Natural killer cell treated with Interleukin-12 subunit alpha and Interleukin-12 subunit beta and Interleukin-15 and Interleukin-18, amount 100 ng/mL, for 72 hours (primary cell): ENCODE results near the gene CSK. TPM values are rescaled to one million over a fixed set of nuclear protein-coding genes. Genes with fewer than 3 reads are reported as not detected.

ENCODE experiments used
- ATAC-seq, 2 donors: fragments of 150-1000 bp; cut with Tn5 transposase in 1 of 2; sonication (Bioruptor Pico), chemical (Tn5 transposase) in 1 of 2; 2 replicates each; pipeline ENCODE4 v1.10.0; 2021
- DNase-seq: peaks from one replicate; pipeline ENCODE4 v3.0.0; 2022; ENCODE audit warnings: low spot score
- H3K27ac Mint-ChIP-seq, 2 donors: 1 replicate in 1 of 2; 2 replicates in 1 of 2; pipeline ENCODE4 v1.8.0; 2022; ENCODE audit warnings: mixed read lengths in 2 of 2, mild to moderate bottlenecking in 1 of 2, moderate library complexity in 1 of 2
- H3K27me3 Mint-ChIP-seq, 2 donors: 1 replicate in 1 of 2; 2 replicates in 1 of 2; pipeline ENCODE4 v1.8.0; 2022; ENCODE audit warnings: mixed read lengths in 2 of 2
- H3K36me3 Mint-ChIP-seq: one replicate; pipeline ENCODE4 v1.8.0; 2022; ENCODE audit warnings: mixed read lengths
- H3K4me1 Mint-ChIP-seq, 2 donors: 1 replicate in 1 of 2; 2 replicates in 1 of 2; pipeline ENCODE4 v1.8.0; 2022; ENCODE audit warnings: low read depth in 2 of 2, mixed read lengths in 2 of 2, mild to moderate bottlenecking in 1 of 2
- H3K4me3 Mint-ChIP-seq: one replicate; pipeline ENCODE4 v1.8.0; 2022; ENCODE audit warnings: mixed read lengths
- H3K9me3 Mint-ChIP-seq: 2 replicates; pipeline ENCODE4 v1.8.0; 2022; ENCODE audit warnings: mixed read lengths
- total RNA-seq, 2 donors: library from RNA; stranded (reverse); gene quantifications; one replicate each; pipeline ENCODE4 v1.2.3, GENCODE V29; 2022

The CSK gene
- total RNA-seq, 2 donors from 2014 or later: 323 TPM

- peaks cover 62 to 66% of the 10 kb centered on the region in 2 donors for H3K4me1 Mint-ChIP-seq
- H3K27me3 Mint-ChIP-seq: no peaks in the 10 kb centered on the region
- ATAC-seq: no peak
- peak overlapping the region; percentile 81 for H3K4me3 Mint-ChIP-seq
- DNase-seq: no peak
- H3K9me3 Mint-ChIP-seq: no peaks in the 10 kb centered on the region
- peak overlapping the region; percentile 80 to 93 for H3K27ac Mint-ChIP-seq
- H3K36me3 Mint-ChIP-seq: peaks cover 12% of the 10 kb centered on the region
Observed at GRCh38 chr15:74794248-74794969, 12.5 kb downstream of the CSK start.

GRCh38 chr15:74794970-74795349 is 13.1 kb downstream of the CSK start:
- Mint-ChIP-seq H3K36me3 (peaks cover 8% of the 10 kb centered on the region), H3K4me1 (peaks cover 61 to 66% of the 10 kb centered on the region in 2 donors), H3K9me3 (no peaks in the 10 kb centered on the region), H3K4me3 (peak overlapping the region; percentile 81), H3K27ac (peak overlapping the region; percentile 80 to 93), H3K27me3 (no peaks in the 10 kb centered on the region)
- DNase-seq (no peak), ATAC-seq (no peak)

GRCh38 chr15:74795966-74796625 is 14.2 kb downstream of the CSK start:
- ATAC-seq: no peak
- Mint-ChIP-seq H3K36me3 (peaks cover 8% of the 10 kb centered on the region), H3K9me3 (no peaks in the 10 kb centered on the region), H3K4me3 (peak overlapping the region; percentile 54), H3K27ac (peak overlapping the region; percentile 80 to 93), H3K27me3 (no peaks in the 10 kb centered on the region), H3K4me1 (peaks cover 60% of the 10 kb centered on the region in 2 donors)
- no peak for DNase-seq

GRCh38 chr15:74798388-74799254 is 16.7 kb downstream of the CSK start:
- Mint-ChIP-seq H3K27me3 (no peaks in the 10 kb centered on the region), H3K4me1 (peaks cover 37 to 39% of the 10 kb centered on the region in 2 donors), H3K27ac (peak overlapping the region; percentile 77 to 92), H3K36me3 (no peaks in the 10 kb centered on the region), H3K9me3 (no peaks in the 10 kb centered on the region), H3K4me3 (peak overlapping the region; percentile 39)
- DNase-seq (no peak), ATAC-seq (no peak)

- DNase-seq (no peak), ATAC-seq (peak in 1 of 2 donors; percentile 25)
- Mint-ChIP-seq H3K4me3 (peak overlapping the region; percentile 30), H3K27me3 (no peaks in the 10 kb centered on the region), H3K36me3 (peaks cover 6% of the 10 kb centered on the region), H3K27ac (peak overlapping the region; percentile 77 to 92), H3K4me1 (peaks cover 42 to 45% of the 10 kb centered on the region in 2 donors), H3K9me3 (no peaks in the 10 kb centered on the region)
Observed at GRCh38 chr15:74799255-74799855, 17.5 kb downstream of the CSK start.

- DNase-seq: peak; percentile 94
- Mint-ChIP-seq H3K27me3 (no peaks in the 10 kb centered on the region), H3K4me3 (peak overlapping the region; percentile 30)
Observed at GRCh38 chr15:74799856-74800558, 18.1 kb downstream of the CSK start.

GRCh38 chr15:74800559-74801094 is 18.7 kb downstream of the CSK start:
- ATAC-seq (no peak), DNase-seq (no peak)
- no peak overlapping the region for H3K4me3 Mint-ChIP-seq
- no peaks in the 10 kb centered on the region for H3K9me3 Mint-ChIP-seq
- peak overlapping the region in 1 of 2 donors; percentile 92 for H3K27ac Mint-ChIP-seq
- H3K4me1 Mint-ChIP-seq: peaks cover 36 to 38% of the 10 kb centered on the region in 2 donors
- peaks cover 6% of the 10 kb centered on the region for H3K36me3 Mint-ChIP-seq
- H3K27me3 Mint-ChIP-seq: no peaks in the 10 kb centered on the region

More at GRCh38 chr15:74799856-74800558, 18.1 kb downstream of the CSK start:
- peaks cover 6% of the 10 kb centered on the region for H3K36me3 Mint-ChIP-seq
- peak overlapping the region; percentile 77 to 92 for H3K27ac Mint-ChIP-seq
- ATAC-seq: peak; percentile 92 to 94
- no peaks in the 10 kb centered on the region for H3K9me3 Mint-ChIP-seq
- peaks cover 40 to 44% of the 10 kb centered on the region in 2 donors for H3K4me1 Mint-ChIP-seq

GRCh38 chr15:74801311-74801997 is 19.6 kb downstream of the CSK start:
- Mint-ChIP-seq H3K27me3 (no peaks in the 10 kb centered on the region), H3K4me1 (peaks cover 31 to 34% of the 10 kb centered on the region in 2 donors), H3K4me3 (no peak overlapping the region), H3K9me3 (no peaks in the 10 kb centered on the region), H3K36me3 (peaks cover 6% of the 10 kb centered on the region), H3K27ac (no peak overlapping the region)
- DNase-seq: no peak
- ATAC-seq: no peak

- Mint-ChIP-seq H3K4me1 (peaks cover 38 to 42% of the 10 kb centered on the region in 2 donors), H3K27ac (no peak overlapping the region), H3K4me3 (no peak overlapping the region), H3K27me3 (no peaks in the 10 kb centered on the region), H3K36me3 (peaks cover 6% of the 10 kb centered on the region), H3K9me3 (no peaks in the 10 kb centered on the region)
- ATAC-seq (no peak), DNase-seq (no peak)
Observed at GRCh38 chr15:74802290-74802689, 20.4 kb downstream of the CSK start.

GRCh38 chr15:74802862-74803447 is 21.1 kb downstream of the CSK start:
- peaks cover 36 to 39% of the 10 kb centered on the region in 2 donors for H3K4me1 Mint-ChIP-seq

GRCh38 chr15:74804935-74805334 is 23.1 kb downstream of the CSK start:
- peak overlapping the region; percentile 53 to 70 for H3K27ac Mint-ChIP-seq
- H3K4me3 Mint-ChIP-seq: no peak overlapping the region
- H3K27me3 Mint-ChIP-seq: no peaks in the 10 kb centered on the region
- DNase-seq: no peak
- H3K4me1 Mint-ChIP-seq: peaks cover 32 to 39% of the 10 kb centered on the region in 2 donors
- no peaks in the 10 kb centered on the region for H3K9me3 Mint-ChIP-seq
- peaks cover 6% of the 10 kb centered on the region for H3K36me3 Mint-ChIP-seq
- ATAC-seq: no peak

More at GRCh38 chr15:74802862-74803447, 21.1 kb downstream of the CSK start:
- H3K27ac Mint-ChIP-seq: no peak overlapping the region
- DNase-seq (no peak), ATAC-seq (no peak)
- H3K36me3 Mint-ChIP-seq: peaks cover 6% of the 10 kb centered on the region
- no peak overlapping the region for H3K4me3 Mint-ChIP-seq
- H3K9me3 Mint-ChIP-seq: no peaks in the 10 kb centered on the region
- no peaks in the 10 kb centered on the region for H3K27me3 Mint-ChIP-seq

- H3K9me3 Mint-ChIP-seq: no peaks in the 10 kb centered on the region
- no peaks in the 10 kb centered on the region for H3K27me3 Mint-ChIP-seq
- peaks cover 27 to 34% of the 10 kb centered on the region in 2 donors for H3K4me1 Mint-ChIP-seq
- ATAC-seq (no peak), DNase-seq (no peak)
- H3K27ac Mint-ChIP-seq: peak overlapping the region; percentile 78 to 85
- no peak overlapping the region for H3K4me3 Mint-ChIP-seq
- H3K36me3 Mint-ChIP-seq: peaks cover 6% of the 10 kb centered on the region
Observed at GRCh38 chr15:74807282-74807681, 25.4 kb downstream of the CSK start.
